Suprapubic skin (tissue), 4 donors: ENCODE measurements around the gene C19orf53.

ENCODE experiments used
- CTCF ChIP-seq, 2 donors: fragments of 200-600 bp in 1 of 2; fragments of 450-650 bp in 1 of 2; sonication (generic) in 1 of 2; IDR thresholded peaks; one replicate each; pipeline ENCODE4 v1.5.1; 2016 to 2019; ENCODE audit warnings: antibody characterized with exemption in 2 of 2, mild to moderate bottlenecking in 1 of 2, moderate library complexity in 1 of 2
- EP300 ChIP-seq: sonication (generic); formaldehyde crosslinking; IDR thresholded peaks from one replicate; pipeline ENCODE4 v1.6.1; 2017; ENCODE audit warnings: antibody characterized with exemption
- POLR2A ChIP-seq, 2 donors: fragments of 450-650 bp; IDR thresholded peaks; one replicate each; pipeline ENCODE4 v1.6.1; 2017; ENCODE audit warnings: antibody characterized with exemption in 2 of 2, mild to moderate bottlenecking in 2 of 2, moderate library complexity in 2 of 2
- POLR2AphosphoS5 ChIP-seq, 3 donors: sonication (generic); formaldehyde crosslinking; IDR thresholded peaks; one replicate each; pipeline ENCODE4 v1.6.1; 2017; ENCODE audit warnings: antibody characterized with exemption in 3 of 3

GRCh38 chr19:13774217-13775191 lies at the start of gene C19orf53:
- TF ChIP-seq CTCF (IDR thresholded peaks at IDR 0.05) (no peak), POLR2A (IDR thresholded peaks at IDR 0.05) (peak in 1 of 2 donors; percentile 78), EP300 (no peak), POLR2AphosphoS5 (IDR thresholded peaks at IDR 0.05) (peak; percentile 82 to 96 (median 94))
